GM06990 (cell line): ENCODE data around the gene TYMS.

Experiments used
- DNase-seq: peaks from one replicate; pipeline ENCODE4 v3.0.0-alpha.2; 2011; ENCODE audit not compliant: insufficient read length; ENCODE audit errors: extremely low read depth
- H3K27me3 ChIP-seq: replicated peaks from 2 replicates; pipeline ENCODE4 v1.6.0; 2011; ENCODE audit warnings: low read length; ENCODE audit not compliant: control insufficient read depth, insufficient read depth
- H3K36me3 ChIP-seq: 2 replicates; pipeline ENCODE4 v1.5.1; 2011; ENCODE audit warnings: low read length; ENCODE audit not compliant: control insufficient read depth, insufficient read depth
- H3K4me3 ChIP-seq: replicated peaks from 2 replicates; pipeline ENCODE4 v1.5.1; 2011; ENCODE audit warnings: low read depth, mild to moderate bottlenecking, control low read depth, low read length
- CTCF ChIP-seq: IDR thresholded peaks from 2 replicates; pipeline ENCODE4 v1.5.1; 2011; ENCODE audit warnings: low read length, control low read depth, mild to moderate bottlenecking, inconsistent platforms; ENCODE audit not compliant: insufficient read depth, poor library complexity, severe bottlenecking

Gene TYMS

GRCh38 chr18:693466-694187 is 36.2 kb downstream of the TYMS start:
- TF ChIP-seq CTCF: no peak
- peaks cover 5% of the 10 kb centered on the region for H3K36me3 ChIP-seq
- no peak for DNase-seq
- no peaks in the 10 kb centered on the region for H3K27me3 ChIP-seq
- no peak overlapping the region for H3K4me3 ChIP-seq

- no peak for TF ChIP-seq CTCF
- peaks cover 3% of the 10 kb centered on the region for H3K36me3 ChIP-seq
- H3K27me3 ChIP-seq: no peaks in the 10 kb centered on the region
- no peak for DNase-seq
- no peak overlapping the region for H3K4me3 ChIP-seq
Observed at GRCh38 chr18:697012-697411, 39.6 kb downstream of the TYMS start.

GRCh38 chr18:697800-698199 is 40.3 kb downstream of the TYMS start:
- DNase-seq: no peak
- Histone ChIP-seq H3K4me3 (no peak overlapping the region), H3K27me3 (no peaks in the 10 kb centered on the region), H3K36me3 (peaks cover 3% of the 10 kb centered on the region)
- no peak for TF ChIP-seq CTCF

GRCh38 chr18:703213-703967 is 45.9 kb downstream of the TYMS start:
- no peak for DNase-seq
- TF ChIP-seq CTCF: no peak
- Histone ChIP-seq H3K36me3 (no peaks in the 10 kb centered on the region; the same call in none of the 2 replicates), H3K4me3 (no peak overlapping the region), H3K27me3 (no peaks in the 10 kb centered on the region)

GRCh38 chr18:706405-706804 is 49.0 kb downstream of the TYMS start:
- no peaks in the 10 kb centered on the region for H3K27me3 ChIP-seq

More at GRCh38 chr18:706405-706804, 49.0 kb downstream of the TYMS start:
- DNase-seq: no peak
- H3K4me3 ChIP-seq: no peak overlapping the region
- no peaks in the 10 kb centered on the region for H3K36me3 ChIP-seq
- no peak for TF ChIP-seq CTCF
